Measurements from ENCODE around the gene ONECUT1. TPM values are rescaled to one million over a fixed set of nuclear protein-coding genes. Genes with fewer than 3 reads are reported as not detected.

ONECUT1 gene
- total and polyA plus RNA-seq, 2 of the 8 experiments (the other 6 are each of a cell fraction or from before 2014, with no cell fraction given): 0.65 to 6.4 TPM

DNA sequence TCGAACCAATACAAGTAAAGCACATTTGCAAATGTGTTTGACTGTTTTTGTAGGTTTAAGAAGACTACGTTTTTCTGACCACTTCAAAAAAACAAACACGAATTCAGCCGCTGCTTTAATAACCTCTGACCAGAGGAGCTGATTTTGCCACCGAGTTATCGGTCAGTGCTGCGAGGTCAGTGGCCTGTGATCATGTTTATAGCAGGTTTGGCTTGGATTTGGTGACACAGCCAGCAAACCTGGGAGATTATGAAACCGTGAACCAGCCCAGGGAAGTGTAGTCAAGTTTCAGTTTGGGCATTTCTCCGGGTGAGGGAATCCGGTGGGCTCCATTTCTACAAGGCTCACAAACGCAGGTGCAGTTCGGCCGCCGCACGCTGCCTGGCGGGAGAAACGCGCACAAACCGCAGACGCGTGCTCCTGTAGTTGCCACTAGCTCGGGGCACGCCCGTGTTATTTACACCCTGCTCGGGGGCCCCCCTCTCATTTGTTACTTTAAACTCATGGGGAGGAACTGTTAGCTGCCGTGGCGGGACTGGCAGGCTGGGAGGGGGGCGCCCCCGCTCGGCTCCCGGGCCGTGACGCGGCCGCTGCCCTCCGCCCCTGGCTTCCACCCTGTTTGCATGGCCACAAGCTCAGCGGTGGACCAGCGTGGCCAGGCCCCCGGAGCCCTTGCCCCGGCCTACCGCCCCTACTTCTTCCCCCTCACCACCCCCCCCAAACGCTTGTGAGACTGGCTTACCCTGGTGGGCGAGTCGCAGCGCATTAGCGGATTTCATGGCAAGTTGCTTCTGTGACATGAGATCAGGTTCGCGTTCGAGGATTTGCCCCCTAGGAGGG is 13.6 kb upstream of the ONECUT1 start (continued):
- peak; percentile 69 for TF ChIP-seq EZH2 (IDR thresholded peaks at IDR 0.05; ENCODE audit: low read depth, low read length, severe bottlenecking)
- TF ChIP-seq KDM4A (IDR thresholded peaks at IDR 0.05; ENCODE audit: low read depth, low read length, severe bottlenecking): peak; percentile 22
- peak; percentile 85 for TF ChIP-seq SUZ12 (IDR thresholded peaks at IDR 0.05; ENCODE audit: low read length)
- TF ChIP-seq, protein P1, sequence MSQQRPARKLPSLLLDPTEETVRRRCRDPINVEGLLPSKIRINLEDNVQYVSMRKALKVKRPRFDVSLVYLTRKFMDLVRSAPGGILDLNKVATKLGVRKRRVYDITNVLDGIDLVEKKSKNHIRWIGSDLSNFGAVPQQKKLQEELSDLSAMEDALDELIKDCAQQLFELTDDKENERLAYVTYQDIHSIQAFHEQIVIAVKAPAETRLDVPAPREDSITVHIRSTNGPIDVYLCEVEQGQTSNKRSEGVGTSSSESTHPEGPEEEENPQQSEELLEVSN (IDR thresholded peaks at IDR 0.05): peak; percentile 85
- no peak for TF ChIP-seq SRF (IDR thresholded peaks at IDR 0.05; ENCODE audit: low read depth, low read length)
- TF ChIP-seq SP4 (IDR thresholded peaks at IDR 0.05; ENCODE audit: low read length): no peak
